CD4-positive, alpha-beta T cell treated with Interleukin-17A for 1 hour (primary cell): ENCODE data around the gene SPDYE16.
"Not testable (repeated sequence)": the region's sequence is repeated elsewhere in the genome, so short reads cannot be mapped to it uniquely, and the experiment has no call there.

Source experiments
- DNase-seq: peaks from one replicate; pipeline ENCODE4 v3.0.0-alpha.2; 2020

The SPDYE16 gene, protein sequence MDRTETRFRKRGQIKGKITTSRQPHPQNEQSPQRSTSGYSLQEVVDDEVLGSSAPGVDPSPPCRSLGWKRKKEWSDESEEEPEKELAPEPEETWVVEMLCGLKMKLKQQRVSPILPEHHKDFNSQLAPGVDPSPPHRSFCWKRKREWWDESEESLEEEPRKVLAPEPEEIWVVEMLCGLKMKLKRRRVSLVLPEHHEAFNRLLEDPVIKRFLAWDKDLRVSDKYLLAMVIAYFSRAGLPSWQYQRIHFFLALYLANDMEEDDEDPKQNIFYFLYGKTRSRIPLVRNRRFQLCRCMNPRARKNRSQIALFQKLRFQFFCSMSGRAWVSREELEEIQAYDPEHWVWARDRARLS

DNA sequence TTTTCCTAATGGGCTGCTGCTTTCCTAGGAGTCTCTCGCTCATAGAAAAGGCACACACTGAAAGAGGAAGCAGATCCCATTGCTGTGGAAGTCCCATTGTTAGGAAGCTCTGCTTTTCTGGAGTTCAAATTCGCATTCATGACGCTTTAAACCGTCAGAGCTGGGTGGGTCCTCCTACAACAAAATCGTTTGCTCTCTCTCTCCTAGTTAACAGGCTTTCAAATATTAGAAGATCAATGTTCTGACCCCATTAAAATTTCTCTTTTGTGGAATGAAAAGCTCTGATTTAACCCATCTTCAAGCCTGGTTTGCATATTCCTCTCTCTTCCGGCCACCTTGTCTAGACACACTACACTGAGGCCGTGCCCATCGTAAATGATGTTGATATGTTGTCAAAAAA lies at the start of gene SPDYE16:
SPDYE16 (minus strand) TSS at position 101 of the 400 bp plus-strand sequence. CDS start 1,838 bp downstream, outside the sequence.
- not testable (repeated sequence) for DNase-seq

DNA sequence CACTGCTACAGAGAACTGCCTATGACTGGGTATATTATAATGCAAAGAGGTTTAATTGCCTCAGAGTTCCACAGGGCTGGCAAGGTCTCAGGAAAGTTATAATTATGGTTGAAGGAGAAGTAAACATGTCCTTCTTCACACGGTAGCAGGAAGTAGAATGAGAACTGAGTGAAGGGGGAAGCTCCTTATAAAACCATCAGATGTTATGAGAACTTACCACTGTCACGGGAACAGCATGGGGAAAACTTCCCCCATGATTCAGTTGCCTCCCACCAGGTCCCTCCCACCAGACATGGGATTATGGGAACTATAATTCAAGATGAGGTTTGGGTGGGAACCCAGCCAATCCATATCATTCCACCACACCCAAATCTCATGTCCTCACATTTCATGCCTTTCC lies 49.6 kb upstream of the SPDYE16 start:
- not testable (repeated sequence) for DNase-seq

DNA sequence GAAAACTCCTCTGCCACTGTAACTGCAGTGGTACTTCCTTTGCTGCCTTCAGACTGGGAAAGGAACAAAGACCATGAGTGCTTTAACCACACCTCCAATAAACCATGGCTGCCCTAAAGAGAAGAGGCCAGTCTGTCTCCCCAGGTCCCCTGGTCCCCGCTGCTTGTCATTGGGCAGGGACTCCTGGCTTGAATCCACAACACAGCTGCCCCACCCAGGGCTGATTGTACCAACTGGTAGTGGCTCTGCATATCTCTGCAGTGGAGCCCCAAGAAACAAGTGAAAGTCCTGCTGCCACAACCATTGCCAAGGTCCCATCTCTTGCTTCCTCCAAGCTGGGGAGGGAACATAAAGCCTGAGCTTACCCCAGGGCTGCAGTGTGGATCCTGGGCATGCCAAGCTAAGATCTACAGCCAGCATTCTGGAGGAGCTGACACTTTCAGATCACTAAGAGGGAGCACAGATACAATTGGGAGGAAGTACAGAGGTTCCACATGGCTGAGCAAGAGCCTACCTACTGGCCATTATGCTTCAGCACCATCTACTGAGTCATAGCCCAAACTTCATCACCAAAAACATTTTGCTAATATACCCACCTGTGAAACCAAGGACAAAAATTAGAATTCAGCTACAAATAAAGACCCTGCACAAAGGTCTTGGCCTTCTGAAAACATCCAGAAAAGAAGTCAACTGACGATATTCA lies 48.7 kb upstream of the SPDYE16 start:
- DNase-seq = not testable (repeated sequence)

DNA sequence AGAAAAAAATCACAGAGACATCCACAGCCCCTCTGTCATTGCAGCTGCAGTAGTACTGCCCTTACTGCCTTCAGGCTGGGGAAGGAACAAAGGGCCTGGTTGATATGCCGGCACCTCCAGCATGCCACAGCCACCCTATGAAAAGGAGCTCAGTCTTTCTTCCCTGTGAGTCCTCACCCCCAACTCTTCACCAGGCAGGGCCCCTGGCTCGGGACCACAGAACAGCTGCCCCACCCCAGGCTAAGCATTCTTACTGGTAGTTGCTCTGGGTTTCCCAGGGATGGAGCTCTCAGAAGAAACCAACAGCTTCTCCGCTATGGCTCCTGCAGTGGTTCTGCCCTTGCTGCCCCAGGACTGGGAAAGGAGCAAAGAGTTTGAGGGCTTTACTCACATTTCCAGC lies 47.9 kb upstream of the SPDYE16 start:
- DNase-seq = not testable (repeated sequence)

DNA sequence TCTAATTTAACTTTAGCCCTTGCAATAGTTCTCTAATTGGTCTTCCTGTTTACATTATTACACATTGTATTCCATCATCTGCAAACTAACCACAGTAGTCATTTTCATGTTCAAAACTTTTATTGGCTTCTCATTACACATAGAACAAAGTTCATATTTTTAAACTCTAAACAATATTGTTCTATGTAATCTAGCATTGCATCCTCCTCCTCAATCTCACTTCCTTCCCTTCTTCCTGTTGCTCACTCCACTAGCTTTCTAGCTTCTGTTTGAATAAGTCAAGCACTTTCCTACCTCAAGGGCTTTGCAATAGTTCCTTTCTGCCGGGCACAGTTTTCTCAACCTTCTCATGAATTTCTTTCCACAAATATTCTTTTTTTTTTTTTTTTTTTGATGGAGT lies 45.5 kb upstream of the SPDYE16 start:
- not testable (repeated sequence) for DNase-seq

DNA sequence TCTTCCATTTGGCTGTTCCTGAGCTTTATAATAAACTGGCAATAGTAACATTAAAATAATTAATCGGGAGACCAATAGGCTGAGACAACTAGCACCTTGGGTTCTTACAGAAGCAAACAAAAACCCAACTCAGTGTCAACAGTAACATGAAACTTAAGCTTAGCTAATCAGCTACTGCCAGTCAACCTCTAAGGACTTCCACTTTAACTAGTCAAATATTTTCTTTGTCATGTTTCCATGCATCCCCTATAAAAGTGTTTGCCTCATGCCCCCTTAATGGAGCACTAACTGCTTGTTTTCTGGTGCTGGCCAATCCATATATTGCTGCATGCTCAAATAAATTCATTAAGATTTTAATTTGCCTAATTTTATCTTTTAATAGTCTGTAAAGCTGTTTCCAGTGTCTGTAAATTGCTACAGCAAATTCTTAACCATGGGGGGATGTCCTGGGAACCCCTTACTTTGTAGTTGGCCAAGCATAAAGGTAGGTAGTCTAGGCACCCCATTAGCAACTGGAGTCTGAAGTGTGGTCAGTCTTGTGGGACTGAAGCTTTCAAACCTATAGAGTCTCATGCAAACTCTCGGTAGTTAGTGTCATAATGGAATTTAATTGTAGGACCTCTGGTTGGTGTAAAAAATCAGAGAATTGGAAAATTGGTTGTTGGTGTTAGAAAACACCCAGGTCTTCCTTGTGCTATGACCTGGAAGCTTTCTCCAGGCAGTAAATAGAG lies 43.7 kb upstream of the SPDYE16 start:
- not testable (repeated sequence) for DNase-seq

DNA sequence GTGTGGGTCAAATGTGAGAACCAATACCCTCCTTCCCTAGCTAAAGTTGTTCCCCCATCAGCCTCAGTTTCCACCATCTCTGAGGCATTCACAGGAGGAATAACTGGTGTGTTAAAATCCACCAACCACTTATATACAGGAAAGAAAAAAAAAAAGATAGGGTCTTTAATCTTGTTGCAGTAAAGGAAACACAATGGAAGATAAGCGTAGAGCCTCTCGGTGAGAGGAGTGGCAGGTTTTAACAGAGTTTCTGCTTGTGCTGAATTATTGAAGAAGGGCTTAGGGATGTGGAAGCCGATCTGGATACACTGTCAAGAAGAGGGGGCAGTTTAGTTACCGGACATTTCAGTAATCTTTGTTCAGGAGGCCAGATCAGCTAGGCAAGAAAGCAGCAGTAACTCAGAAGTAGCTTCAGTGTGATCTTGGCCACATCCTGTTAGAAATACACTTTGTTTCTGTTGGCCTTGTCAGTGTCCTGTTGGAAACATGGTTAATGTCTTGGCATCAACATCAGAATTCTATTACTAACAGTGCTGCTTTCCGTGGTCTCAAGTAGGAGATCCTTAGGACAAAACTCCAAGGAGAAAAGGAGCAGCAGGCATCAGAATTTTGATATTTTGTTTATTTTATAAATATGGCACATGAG lies 40.7 kb upstream of the SPDYE16 start:
- DNase-seq = not testable (repeated sequence)

DNA sequence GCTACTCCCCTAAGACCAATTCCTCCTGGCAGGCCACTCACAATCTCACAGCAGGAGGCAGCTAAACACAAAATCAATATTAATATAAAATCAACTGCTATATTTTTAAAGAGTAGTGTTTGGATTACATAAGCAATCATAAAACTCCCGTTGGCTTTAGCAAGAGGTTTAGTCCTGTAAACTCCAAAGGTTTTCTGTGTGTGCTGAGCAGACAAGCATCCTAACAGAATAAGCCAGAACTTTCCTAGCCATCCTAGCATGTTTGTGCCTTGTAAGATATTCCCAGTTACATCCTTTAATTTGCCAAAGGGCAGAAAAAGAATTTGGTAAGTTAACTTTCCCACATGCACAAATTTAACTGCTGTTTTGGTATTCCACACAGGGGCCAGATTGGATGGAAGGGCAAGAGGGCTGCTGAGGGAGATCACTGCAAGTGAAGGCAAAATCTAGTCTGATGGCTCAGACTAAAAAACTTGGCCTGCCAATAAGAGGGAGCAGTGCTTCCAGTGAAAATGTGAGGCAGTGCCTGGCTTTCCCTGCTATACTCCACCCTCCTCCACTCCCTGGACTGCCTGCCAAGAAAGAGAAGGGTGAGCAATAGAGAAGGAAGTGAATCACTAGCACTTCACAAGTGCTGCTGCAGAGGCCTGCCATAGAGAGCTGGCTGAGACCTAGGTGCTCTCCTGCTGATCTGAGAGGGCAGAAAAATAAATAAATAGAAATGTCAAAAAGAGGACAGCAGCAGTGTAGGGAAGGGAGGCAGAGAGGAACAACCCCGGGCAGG lies 39.9 kb upstream of the SPDYE16 start:
- DNase-seq = not testable (repeated sequence)

DNA sequence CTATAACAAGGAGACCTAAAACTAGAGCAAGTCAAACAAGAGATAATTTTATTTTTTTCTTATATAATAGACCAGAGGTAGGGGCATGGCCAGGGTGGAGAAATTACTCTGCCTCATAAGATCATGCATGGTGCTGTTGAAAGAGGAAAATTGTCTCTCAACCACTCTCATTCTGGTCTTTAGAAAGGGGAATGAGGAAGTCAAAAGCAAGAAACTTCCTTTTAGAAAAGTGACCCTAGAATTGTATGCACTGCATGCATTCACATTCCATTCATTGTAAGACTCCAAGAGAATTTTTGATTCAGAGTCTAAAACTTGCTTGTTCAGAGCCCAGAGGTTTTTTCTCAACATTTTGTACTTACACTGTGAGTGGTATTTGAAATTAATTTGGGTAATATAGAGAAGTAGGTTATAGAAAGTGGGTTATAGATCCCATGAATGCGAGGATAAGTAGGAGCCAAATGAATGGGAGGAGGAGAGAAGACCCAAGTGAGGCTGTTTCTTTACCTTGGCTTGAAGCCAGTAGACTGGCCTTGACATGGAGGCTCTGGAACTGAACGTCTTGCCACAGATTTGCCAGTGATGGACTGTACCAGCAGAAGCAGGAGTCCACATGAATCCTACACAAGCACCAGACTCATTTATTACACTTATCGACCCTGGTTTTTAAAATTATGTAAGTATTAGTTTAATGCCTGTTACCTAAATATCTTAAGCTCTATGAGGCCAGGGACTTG lies 33.0 kb upstream of the SPDYE16 start:
- DNase-seq = not testable (repeated sequence)

DNA sequence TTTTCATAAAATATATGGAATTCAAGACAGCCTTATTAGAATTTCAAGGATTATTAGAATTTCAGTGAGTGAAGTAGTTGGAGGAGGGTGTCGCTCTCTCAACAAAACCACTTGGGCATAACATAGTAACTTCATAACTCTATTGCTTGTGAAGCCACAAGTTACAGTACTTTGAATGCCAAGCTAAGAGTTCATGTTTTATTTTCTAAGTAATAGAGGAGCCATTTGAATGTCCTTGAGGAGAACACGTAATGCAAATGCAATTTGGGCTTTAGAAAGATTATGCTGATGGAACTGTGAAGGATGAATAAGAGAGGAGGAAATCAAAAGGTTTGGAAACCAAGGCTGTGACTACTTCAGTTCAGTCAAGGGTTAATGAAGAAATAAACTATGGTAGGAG lies 32.3 kb upstream of the SPDYE16 start:
- not testable (repeated sequence) for DNase-seq

DNA sequence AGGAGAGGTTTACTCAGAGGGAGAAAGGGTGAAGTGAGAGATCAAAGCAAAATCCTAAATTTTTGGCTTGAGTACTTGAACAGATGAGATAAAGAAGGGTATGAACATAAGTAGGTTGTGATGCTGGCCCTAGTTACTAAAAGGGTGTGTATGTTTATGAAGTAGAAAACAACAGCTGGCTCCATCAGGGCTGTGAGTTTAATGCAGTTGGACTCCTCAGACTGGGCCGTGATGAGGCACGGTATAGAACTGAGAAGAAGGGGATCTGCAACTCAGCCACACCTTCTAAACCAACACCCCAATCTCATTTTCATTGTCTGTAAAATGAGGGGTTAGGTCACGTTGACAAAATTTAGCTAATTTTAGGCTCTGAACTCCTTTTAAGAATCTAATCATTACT lies 29.2 kb upstream of the SPDYE16 start:
- DNase-seq = not testable (repeated sequence)

DNA sequence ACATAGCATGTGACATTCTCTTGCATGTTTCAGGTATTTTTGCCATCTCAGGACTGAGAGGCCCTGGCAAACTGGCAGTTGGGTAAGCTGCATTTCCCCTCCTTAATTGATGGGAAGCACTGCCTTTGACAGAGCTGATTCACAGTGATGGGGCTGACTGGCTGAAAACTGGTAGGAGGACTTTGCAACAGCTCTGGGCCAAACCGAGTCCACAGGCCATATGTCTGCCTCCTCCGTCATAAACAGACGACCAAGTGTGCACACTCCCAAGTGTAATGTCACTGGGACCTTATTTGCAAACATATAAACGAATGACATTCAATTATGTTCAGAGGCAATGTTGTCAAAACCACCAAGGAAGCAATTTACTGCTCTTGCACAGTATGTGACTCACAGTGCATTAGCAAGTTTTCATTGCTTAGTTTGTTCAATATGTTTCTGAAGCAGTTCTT lies 27.3 kb upstream of the SPDYE16 start:
- DNase-seq = not testable (repeated sequence)

DNA sequence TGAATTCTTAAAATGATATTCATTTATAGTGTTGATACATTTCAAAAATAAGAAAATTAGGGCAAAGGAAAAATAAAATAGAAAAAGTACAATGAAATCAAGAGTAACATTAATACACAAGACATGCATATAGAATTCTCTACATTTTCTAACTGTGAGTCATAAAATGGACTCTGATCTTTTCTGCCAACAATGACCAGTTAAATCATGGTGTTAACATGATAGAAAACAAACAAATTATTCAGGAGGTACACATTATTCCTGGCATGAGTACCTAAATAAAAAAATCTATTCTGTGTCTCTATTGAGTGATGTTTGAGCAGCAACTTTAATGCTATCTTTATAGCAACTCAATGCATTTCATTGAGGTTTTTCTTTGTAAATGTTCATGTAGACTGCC lies 25.6 kb upstream of the SPDYE16 start:
- DNase-seq = not testable (repeated sequence)

DNA sequence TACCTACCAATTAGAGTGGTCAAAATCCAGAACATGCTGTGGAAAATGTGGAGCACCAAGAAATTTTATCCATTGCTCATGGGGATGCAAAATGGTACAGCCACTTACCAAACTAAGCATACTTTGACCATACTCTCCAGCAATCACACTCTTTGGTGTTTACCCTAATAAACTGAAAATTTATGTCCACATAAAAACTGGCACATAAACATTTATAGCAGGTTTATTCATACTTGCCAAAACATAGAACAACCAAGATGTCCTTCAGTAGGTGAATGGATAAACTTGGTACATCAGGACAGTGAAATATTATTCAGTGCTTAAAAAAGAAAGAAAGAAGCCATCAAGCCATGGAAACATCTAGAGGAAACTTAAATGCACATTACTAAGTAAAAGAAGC lies 24.7 kb upstream of the SPDYE16 start:
- not testable (repeated sequence) for DNase-seq

DNA sequence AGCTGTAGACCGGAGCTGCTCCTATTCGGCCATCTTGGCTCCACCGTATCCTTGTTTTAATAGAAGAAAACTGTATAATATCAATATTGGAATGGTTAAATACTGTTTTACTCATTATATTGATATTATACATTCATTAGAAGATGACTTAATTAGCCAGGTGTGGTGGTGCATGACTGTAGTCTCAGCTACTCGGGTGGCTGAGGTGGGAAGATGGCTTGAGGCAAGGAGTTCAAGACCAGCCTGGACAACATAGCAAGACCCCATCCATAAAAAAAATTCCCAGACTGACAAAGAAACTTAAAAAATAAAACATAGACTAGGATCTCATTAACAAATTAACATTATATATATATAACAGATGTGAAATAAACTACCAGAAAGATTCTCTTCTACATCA lies 24.2 kb upstream of the SPDYE16 start:
- not testable (repeated sequence) for DNase-seq

DNA sequence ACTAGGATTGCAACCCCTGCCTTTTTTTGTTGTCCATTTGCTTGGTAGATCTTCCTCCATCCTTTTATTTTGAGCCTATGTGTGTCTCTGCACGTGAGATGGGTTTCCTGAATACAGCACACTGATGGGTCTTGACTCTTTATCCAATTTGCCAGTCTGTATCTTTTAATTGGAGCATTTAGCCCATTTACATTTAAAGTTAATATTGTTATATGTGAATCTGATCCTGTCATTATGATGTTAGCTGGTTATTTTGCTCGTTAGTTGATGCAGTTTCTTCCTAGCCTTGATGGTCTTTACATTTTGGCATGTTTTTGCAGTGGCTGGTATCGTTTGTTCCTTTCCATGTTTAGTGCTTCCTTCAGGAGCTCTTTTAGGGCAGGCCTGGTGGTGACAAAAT lies 21.9 kb upstream of the SPDYE16 start:
- not testable (repeated sequence) for DNase-seq

DNA sequence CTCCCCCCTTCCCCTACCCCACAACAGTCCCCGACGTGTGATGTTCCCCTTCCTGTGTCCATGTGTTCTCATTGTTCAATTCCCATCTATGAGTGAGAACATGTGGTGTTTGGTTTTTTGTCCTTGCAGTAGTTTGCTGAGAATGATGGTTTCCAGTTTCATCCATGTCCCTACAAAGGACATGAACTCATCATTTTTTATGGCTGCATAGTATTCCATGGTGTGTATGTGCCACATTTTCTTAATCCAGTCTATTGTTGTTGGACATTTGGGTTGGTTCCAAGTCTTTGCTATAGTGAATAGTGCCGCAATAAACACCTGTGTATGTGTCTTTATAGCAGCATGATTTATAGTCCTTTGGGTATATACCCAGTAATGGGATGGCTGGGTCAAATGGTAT lies 18.2 kb upstream of the SPDYE16 start:
- DNase-seq = not testable (repeated sequence)

DNA sequence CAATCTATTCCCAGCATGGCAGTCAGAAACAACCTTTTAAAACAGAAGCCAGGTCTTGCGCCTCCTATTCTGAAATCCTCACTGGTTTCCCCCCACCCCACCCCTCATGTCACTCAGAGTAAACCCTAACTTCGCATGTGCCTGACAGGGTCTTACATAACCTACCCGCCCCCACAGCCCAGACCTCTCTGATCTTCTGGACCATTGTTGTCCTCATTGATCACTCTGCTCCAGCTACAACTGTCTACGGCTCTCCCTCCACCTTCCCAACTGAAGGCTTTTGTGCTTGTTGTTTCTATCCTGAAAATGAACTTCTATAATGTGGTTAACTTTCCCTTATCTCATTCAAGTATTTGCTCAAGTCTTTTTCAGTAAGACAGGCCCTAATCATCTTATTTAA lies 17.1 kb upstream of the SPDYE16 start:
- DNase-seq = not testable (repeated sequence)

DNA sequence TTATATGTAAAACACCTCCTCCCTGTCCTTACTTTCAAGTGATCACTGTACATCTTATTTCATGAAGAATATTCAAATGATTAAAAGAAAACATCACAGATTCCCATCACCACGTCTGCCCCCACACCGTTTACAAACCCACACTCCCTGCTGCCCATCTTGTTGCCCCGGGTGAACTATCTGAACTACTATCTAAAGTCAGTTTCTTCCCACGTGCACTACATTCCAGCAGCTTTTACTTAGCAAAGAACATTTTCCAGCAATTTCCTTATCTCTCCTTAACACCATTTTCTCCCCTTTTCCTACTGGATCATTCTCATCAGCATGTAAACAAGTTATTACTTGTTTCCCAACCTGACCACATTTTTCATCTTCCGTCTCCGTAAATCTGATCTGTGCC lies 16.6 kb upstream of the SPDYE16 start:
- DNase-seq = not testable (repeated sequence)

DNA sequence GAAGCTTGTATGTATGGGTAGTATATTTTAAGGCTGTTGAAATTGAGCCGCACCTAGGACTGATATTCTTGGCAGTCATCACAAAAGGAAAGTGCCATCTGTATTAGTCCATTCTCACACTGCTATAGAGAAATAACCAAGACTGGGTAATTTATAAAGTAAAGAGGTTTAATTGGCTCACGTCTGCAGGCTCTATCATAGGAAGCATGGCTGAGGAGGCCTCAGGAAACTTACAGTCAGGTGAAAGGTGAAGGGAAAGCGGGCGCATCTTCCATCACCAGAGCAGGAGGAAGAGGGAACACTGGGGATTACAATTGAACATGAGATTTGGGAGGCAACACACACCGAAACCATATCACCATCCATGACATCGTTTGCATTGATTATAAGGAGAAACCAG lies 8.9 kb upstream of the SPDYE16 start:
- not testable (repeated sequence) for DNase-seq

DNA sequence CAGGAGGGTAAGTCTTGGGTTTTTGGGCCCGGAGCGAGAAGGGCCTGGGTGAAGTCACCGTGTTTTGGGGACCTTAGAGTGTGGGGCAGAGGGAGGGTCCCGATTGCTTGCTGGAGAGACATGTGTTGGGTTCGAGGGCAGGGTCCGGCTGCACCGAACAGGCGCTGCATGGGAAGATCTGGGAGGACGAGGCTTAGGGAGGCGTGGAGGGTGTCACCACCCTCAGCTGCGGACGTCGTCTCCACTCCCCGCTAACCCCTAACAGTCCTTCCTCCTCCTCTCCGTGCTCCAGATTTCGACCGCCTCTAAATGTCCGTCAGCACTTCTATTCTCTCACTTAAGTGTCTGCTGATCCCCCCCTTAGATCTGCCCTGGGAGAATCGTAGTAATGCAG lies 6.8 kb upstream of the SPDYE16 start:
- not testable (repeated sequence) for DNase-seq
